Measurements from ENCODE around the gene PLXNB3. TPM values are rescaled to one million over a fixed set of nuclear protein-coding genes. Genes with fewer than 3 reads are reported as not detected.

PLXNB3 gene
- total and polyA plus RNA-seq, 2 donors (not counting 1 experiment from before 2014, with no cell fraction given): 1.9 to 4.3 TPM

DNA sequence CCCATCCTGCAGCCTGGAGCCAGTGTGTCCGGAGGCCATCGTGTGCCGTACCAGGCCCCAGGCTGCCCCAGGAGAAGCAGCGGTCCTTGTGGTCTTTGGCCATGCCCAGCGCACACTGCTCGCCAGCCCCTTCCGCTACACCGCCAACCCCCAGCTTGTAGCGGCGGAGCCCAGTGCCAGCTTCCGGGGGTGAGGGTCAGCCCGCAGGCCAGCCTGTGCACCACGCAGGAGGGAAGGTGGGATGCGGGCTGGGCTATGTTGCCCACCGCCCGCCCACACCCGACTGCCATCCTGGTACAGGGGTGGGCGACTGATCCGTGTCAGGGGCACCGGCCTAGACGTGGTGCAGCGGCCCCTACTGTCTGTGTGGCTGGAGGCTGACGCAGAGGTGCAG, 9.2 kb downstream of the PLXNB3 start:
- no peaks in the 10 kb centered on the region for H4K20me1 ChIP-seq (ENCODE audit: control insufficient read depth, extremely low read depth, insufficient read depth, low read length)
- H3K4me3 ChIP-seq (replicated peaks in 1 of 4; ENCODE audit: control extremely low read depth in 1 of 4, insufficient read depth in 1 of 4, low read depth in 3 of 4, low read length in 4 of 4): no peak overlapping the region
- H3K27ac ChIP-seq (ENCODE audit: insufficient read depth, low read length): no peak overlapping the region
- TF ChIP-seq, protein P1, sequence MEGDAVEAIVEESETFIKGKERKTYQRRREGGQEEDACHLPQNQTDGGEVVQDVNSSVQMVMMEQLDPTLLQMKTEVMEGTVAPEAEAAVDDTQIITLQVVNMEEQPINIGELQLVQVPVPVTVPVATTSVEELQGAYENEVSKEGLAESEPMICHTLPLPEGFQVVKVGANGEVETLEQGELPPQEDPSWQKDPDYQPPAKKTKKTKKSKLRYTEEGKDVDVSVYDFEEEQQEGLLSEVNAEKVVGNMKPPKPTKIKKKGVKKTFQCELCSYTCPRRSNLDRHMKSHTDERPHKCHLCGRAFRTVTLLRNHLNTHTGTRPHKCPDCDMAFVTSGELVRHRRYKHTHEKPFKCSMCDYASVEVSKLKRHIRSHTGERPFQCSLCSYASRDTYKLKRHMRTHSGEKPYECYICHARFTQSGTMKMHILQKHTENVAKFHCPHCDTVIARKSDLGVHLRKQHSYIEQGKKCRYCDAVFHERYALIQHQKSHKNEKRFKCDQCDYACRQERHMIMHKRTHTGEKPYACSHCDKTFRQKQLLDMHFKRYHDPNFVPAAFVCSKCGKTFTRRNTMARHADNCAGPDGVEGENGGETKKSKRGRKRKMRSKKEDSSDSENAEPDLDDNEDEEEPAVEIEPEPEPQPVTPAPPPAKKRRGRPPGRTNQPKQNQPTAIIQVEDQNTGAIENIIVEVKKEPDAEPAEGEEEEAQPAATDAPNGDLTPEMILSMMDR (conservative IDR thresholded peaks at IDR 0.05 in 1 of 2, IDR thresholded peaks at IDR 0.05 in 1 of 2; ENCODE audit: low read depth in 1 of 2, low read length in 2 of 2): no peak
- TF ChIP-seq EZH2 (IDR thresholded peaks at IDR 0.05; ENCODE audit: low read length, missing control alignments): no peak
- no peaks in the 10 kb centered on the region for H3K79me2 ChIP-seq (ENCODE audit: control insufficient read depth, insufficient read depth, low read length)
- no peaks in the 10 kb centered on the region for H3K4me1 ChIP-seq (ENCODE audit: control insufficient read depth, extremely low read depth, insufficient read depth, low read length)
- H3K27me3 ChIP-seq (ENCODE audit: control insufficient read depth, insufficient read depth, low read length): no peaks in the 10 kb centered on the region
- H2AFZ ChIP-seq (ENCODE audit: low read length): no peak overlapping the region
- H3K36me3 ChIP-seq (ENCODE audit: control insufficient read depth, insufficient read depth, low read length): no peaks in the 10 kb centered on the region
- H3K9ac ChIP-seq (ENCODE audit: insufficient read depth, low read length): no peak overlapping the region
- no peak for DNase-seq (ENCODE audit: low read depth in 2 of 2)
- no peak overlapping the region for H3K4me2 ChIP-seq (ENCODE audit: extremely low read depth, insufficient read depth, low read length)
- H3K9me3 ChIP-seq (ENCODE audit: control insufficient read depth, insufficient read depth, low read depth, low read length): no peaks in the 10 kb centered on the region

DNA sequence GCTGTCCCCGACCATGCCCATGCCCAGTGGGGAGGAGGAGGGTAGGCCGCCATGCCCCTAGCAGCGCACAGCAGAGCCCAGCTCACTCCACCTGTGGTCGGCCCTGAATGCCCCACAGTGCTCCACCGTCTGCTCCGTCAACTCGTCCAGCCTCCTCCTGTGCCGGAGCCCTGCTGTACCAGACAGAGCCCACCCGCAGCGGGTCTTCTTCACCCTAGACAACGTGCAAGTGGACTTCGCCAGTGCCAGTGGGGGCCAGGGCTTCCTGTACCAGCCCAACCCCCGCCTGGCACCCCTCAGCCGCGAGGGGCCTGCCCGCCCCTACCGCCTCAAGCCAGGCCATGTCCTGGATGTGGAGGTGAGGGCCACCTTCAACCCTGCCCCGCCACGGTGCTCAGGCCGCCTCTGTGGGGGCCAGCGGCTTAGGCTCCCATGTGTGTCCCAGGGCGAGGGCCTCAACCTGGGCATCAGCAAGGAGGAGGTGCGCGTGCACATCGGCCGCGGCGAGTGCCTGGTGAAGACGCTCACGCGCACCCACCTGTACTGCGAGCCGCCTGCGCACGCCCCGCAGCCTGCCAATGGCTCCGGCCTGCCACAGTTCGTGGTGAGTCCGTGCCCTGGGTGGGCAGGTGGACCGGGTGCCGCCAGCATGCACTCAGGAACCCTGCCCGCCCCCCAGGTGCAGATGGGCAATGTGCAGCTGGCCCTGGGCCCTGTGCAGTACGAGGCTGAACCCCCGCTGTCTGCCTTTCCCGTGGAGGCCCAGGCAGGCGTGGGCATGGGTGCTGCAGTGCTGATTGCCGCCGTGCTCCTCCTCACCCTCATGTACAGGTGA, 9.9 kb downstream of the PLXNB3 start:
- Histone ChIP-seq H3K9ac (ENCODE audit: insufficient read depth, low read length) (no peak overlapping the region), H3K4me2 (ENCODE audit: extremely low read depth, insufficient read depth, low read length) (no peak overlapping the region), H4K20me1 (ENCODE audit: control insufficient read depth, extremely low read depth, insufficient read depth, low read length) (no peaks in the 10 kb centered on the region), H2AFZ (ENCODE audit: low read length) (no peak overlapping the region), H3K4me1 (ENCODE audit: control insufficient read depth, extremely low read depth, insufficient read depth, low read length) (no peaks in the 10 kb centered on the region), H3K36me3 (ENCODE audit: control insufficient read depth, insufficient read depth, low read length) (no peaks in the 10 kb centered on the region), H3K27ac (ENCODE audit: insufficient read depth, low read length) (no peak overlapping the region), H3K79me2 (ENCODE audit: control insufficient read depth, insufficient read depth, low read length) (no peaks in the 10 kb centered on the region), H3K27me3 (ENCODE audit: control insufficient read depth, insufficient read depth, low read length) (no peaks in the 10 kb centered on the region), H3K9me3 (ENCODE audit: control insufficient read depth, insufficient read depth, low read depth, low read length) (no peaks in the 10 kb centered on the region), H3K4me3 (replicated peaks in 1 of 4; ENCODE audit: control extremely low read depth in 1 of 4, insufficient read depth in 1 of 4, low read depth in 3 of 4, low read length in 4 of 4) (no peak overlapping the region)
- TF ChIP-seq EZH2 (IDR thresholded peaks at IDR 0.05; ENCODE audit: low read length, missing control alignments): no peak
- TF ChIP-seq, protein P1 (conservative IDR thresholded peaks at IDR 0.05 in 1 of 2, IDR thresholded peaks at IDR 0.05 in 1 of 2; ENCODE audit: low read depth in 1 of 2, low read length in 2 of 2): no peak
- no peak for DNase-seq (ENCODE audit: low read depth in 2 of 2)

DNA sequence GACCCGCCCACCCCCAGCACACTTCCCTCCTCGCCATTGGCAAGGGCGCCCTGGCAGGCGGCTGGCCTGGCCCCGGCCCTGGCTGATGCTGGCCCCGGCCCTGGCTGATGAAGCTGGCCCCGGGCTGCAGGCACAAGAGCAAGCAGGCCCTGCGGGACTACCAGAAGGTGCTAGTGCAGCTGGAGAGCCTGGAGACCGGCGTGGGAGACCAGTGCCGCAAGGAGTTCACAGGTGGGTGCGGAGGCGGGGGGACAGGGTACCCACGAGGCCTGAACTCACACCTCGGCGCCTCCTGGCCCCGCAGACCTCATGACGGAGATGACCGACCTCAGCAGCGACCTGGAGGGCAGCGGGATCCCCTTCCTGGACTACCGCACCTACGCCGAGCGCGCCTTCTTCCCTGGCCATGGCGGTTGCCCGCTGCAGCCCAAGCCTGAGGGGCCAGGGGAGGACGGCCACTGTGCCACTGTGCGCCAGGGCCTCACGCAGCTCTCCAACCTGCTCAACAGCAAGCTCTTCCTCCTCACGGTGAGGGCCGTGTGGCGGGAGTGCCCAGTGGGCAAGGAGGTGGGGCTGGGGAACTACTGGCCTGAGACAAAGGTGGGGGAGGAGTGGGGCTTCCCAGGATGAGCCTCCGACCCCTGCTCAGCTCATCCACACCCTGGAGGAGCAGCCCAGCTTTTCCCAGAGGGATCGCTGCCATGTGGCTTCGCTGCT, 10.7 kb downstream of the PLXNB3 start:
- Histone ChIP-seq H3K4me2 (ENCODE audit: extremely low read depth, insufficient read depth, low read length) (no peak overlapping the region), H3K9me3 (ENCODE audit: control insufficient read depth, insufficient read depth, low read depth, low read length) (no peaks in the 10 kb centered on the region)

More for the DNA sequence above, 10.7 kb downstream of the PLXNB3 start:
- no peak for DNase-seq (ENCODE audit: low read depth in 2 of 2)
- H3K27ac ChIP-seq (ENCODE audit: insufficient read depth, low read length): no peak overlapping the region
- H2AFZ ChIP-seq (ENCODE audit: low read length): no peak overlapping the region
- H3K4me3 ChIP-seq (replicated peaks in 1 of 4; ENCODE audit: control extremely low read depth in 1 of 4, insufficient read depth in 1 of 4, low read depth in 3 of 4, low read length in 4 of 4): no peak overlapping the region
- no peaks in the 10 kb centered on the region for H3K36me3 ChIP-seq (ENCODE audit: control insufficient read depth, insufficient read depth, low read length)
- no peak overlapping the region for H3K9ac ChIP-seq (ENCODE audit: insufficient read depth, low read length)
- H3K27me3 ChIP-seq (ENCODE audit: control insufficient read depth, insufficient read depth, low read length): no peaks in the 10 kb centered on the region
- H3K4me1 ChIP-seq (ENCODE audit: control insufficient read depth, extremely low read depth, insufficient read depth, low read length): no peaks in the 10 kb centered on the region
- H4K20me1 ChIP-seq (ENCODE audit: control insufficient read depth, extremely low read depth, insufficient read depth, low read length): no peaks in the 10 kb centered on the region
- H3K79me2 ChIP-seq (ENCODE audit: control insufficient read depth, insufficient read depth, low read length): no peaks in the 10 kb centered on the region
- no peak for TF ChIP-seq EZH2 (IDR thresholded peaks at IDR 0.05; ENCODE audit: low read length, missing control alignments)
- TF ChIP-seq, protein P1 (conservative IDR thresholded peaks at IDR 0.05 in 1 of 2, IDR thresholded peaks at IDR 0.05 in 1 of 2; ENCODE audit: low read depth in 1 of 2, low read length in 2 of 2): no peak

Data from fibroblast of lung (primary cell).